Endothelial cell of umbilical vein (primary cell): Measurements from ENCODE around the gene KDM4B. TPM values are rescaled to one million over a fixed set of nuclear protein-coding genes. Genes with fewer than 3 reads are reported as not detected.

Experiments used
- BruUV-seq: library from RNA; stranded (reverse); fragments of 400-500 nt; replicated peaks from 2 replicates; lab custom pipeline; 2021; lab: Mats Ljungman, UMichigan
- CTCF ChIA-PET: fragments of 300-600, 350-600 bp; sonication (Branson Sonifier 250); formaldehyde crosslinking; loops from one replicate; lab custom pipeline; 2021; ENCODE audit warnings: antibody characterized with exemption, inconsistent platforms; lab: Charles Lee
- POLR2A ChIA-PET: fragments of 300-600, 350-600 bp; sonication (Branson Sonifier 250); formaldehyde crosslinking; loops from one replicate; lab custom pipeline; 2021; ENCODE audit warnings: antibody characterized with exemption, inconsistent platforms; lab: Charles Lee
- DNase-seq: peaks from one replicate; pipeline ENCODE4 v3.0.0-alpha.2; 2011; ENCODE audit warnings: low read depth, low spot score
- FAIRE-seq: peaks from 2 replicates; lab custom pipeline; 2011; peaks lifted over from hg19 to GRCh38; lab: Jason Lieb, UNC
- H2AFZ ChIP-seq: 2 replicates; pipeline ENCODE4 v1.6.0; 2012; ENCODE audit warnings: low read depth, low read length, control low read depth, inconsistent platforms
- H3K27ac ChIP-seq: 2 replicates; pipeline ENCODE4 v1.5.1; 2011; ENCODE audit warnings: low read depth, mild to moderate bottlenecking, control low read depth, low read length, moderate library complexity; ENCODE audit not compliant: insufficient read depth
- H3K27me3 ChIP-seq, 2 experiments: 2 replicates each; pipeline versions ENCODE4 v1.6.0 to v1.6.1; 2011; ENCODE audit warnings: low read length in 2 of 2, mixed read lengths in 1 of 2; ENCODE audit not compliant: control insufficient read depth in 2 of 2, insufficient read depth in 2 of 2
- H3K36me3 ChIP-seq, 2 experiments: 2 replicates in 1 of 2; 3 replicates in 1 of 2; pipeline ENCODE4 v1.5.1; 2011; ENCODE audit warnings: low read length in 2 of 2, mild to moderate bottlenecking in 1 of 2, moderate library complexity in 1 of 2; ENCODE audit not compliant: control insufficient read depth in 2 of 2, insufficient read depth in 2 of 2; ENCODE audit errors: extremely low read depth in 1 of 2
- H3K4me1 ChIP-seq: 3 replicates; pipeline ENCODE4 v1.5.1; 2011; ENCODE audit warnings: mild to moderate bottlenecking, low read length; ENCODE audit not compliant: control insufficient read depth, insufficient read depth; ENCODE audit errors: extremely low read depth
- H3K4me2 ChIP-seq: 2 replicates; pipeline ENCODE4 v1.6.1; 2011; ENCODE audit warnings: low read length, control low read depth, mixed read lengths; ENCODE audit not compliant: insufficient read depth
- H3K4me3 ChIP-seq, 3 experiments: fragments of 200-600 bp in 1 of 3; sonication (generic), shearing (Covaris generic) in 1 of 3; replicated peaks in 1 of 3; 2 replicates each; pipeline ENCODE4 v1.5.1; 2011 to 2016; ENCODE audit warnings: control low read depth in 3 of 3, low read length in 3 of 3, mild to moderate bottlenecking in 2 of 3, inconsistent platforms in 1 of 3, low read depth in 1 of 3, moderate library complexity in 1 of 3; ENCODE audit not compliant: insufficient read depth in 1 of 3
- H3K79me2 ChIP-seq: 2 replicates; pipeline ENCODE4 v1.6.0; 2012; ENCODE audit warnings: low read length, inconsistent platforms; ENCODE audit not compliant: control insufficient read depth, insufficient read depth
- H3K9ac ChIP-seq: replicated peaks from 2 replicates; pipeline ENCODE3; 2011; ENCODE audit warnings: low read length, control low read depth; ENCODE audit not compliant: insufficient read depth; ENCODE audit errors: extremely low read depth
- H3K9me1 ChIP-seq: replicated peaks from 3 replicates; pipeline ENCODE4 v1.6.0; 2011; ENCODE audit warnings: mild to moderate bottlenecking, low read length; ENCODE audit not compliant: control insufficient read depth, insufficient read depth; ENCODE audit errors: extremely low read depth
- H3K9me3 ChIP-seq: replicated peaks from 2 replicates; pipeline ENCODE4 v1.5.1; 2012; ENCODE audit warnings: low read length, inconsistent platforms; ENCODE audit not compliant: control insufficient read depth, insufficient read depth
- H4K20me1 ChIP-seq: replicated peaks from 2 replicates; pipeline ENCODE3; 2011; ENCODE audit warnings: mild to moderate bottlenecking, low read length; ENCODE audit not compliant: control insufficient read depth, insufficient read depth; ENCODE audit errors: extremely low read depth
- FOS ChIP-seq: IDR thresholded peaks from 2 replicates; pipeline ENCODE4 v1.6.1; 2011; ENCODE audit warnings: mild to moderate bottlenecking, low read length, moderate library complexity, borderline replicate concordance; ENCODE audit not compliant: insufficient read depth
- GATA2 ChIP-seq: IDR thresholded peaks from 2 replicates; pipeline ENCODE4 v1.7.0; 2011; ENCODE audit warnings: low read depth, mild to moderate bottlenecking, moderate library complexity, mixed read lengths, low read length; ENCODE audit not compliant: insufficient read length, insufficient read depth
- JUN ChIP-seq: IDR thresholded peaks from 2 replicates; pipeline ENCODE4 v1.6.1; 2011; ENCODE audit warnings: borderline replicate concordance, low read depth; ENCODE audit not compliant: insufficient read length, insufficient read depth
- POLR2A ChIP-seq: IDR thresholded peaks from 2 replicates; pipeline ENCODE4 v1.6.1; 2012; ENCODE audit warnings: low read depth, mild to moderate bottlenecking, control low read depth, low read length
- dilution Hi-C: fragments of 300-500 bp; cut with MboI; formaldehyde crosslinking; loops from one replicate; pipeline ENCODE4 v1.15.0; 2019; ENCODE audit warnings: low sequenced_read_pairs; ENCODE audit not compliant: extremely low pct_ligation_motif_present
- intact Hi-C: fragments of 100-400 bp; cut with micrococcal nuclease; formaldehyde crosslinking; loops from one replicate; pipeline ENCODE4 v1.10.0; 2022
- polyA plus RNA-seq, 4 experiments: library from polyadenylated mRNA; depleted of rRNA in 3 of 4; stranded (reverse) in 3 of 4; unstranded in 1 of 4; fragments of >200 nt; gene quantifications; 2 replicates each; pipeline versions ENCODE4 v1.2.1 to v1.2.3, GENCODE V29; 2011 to 2012; ENCODE audit warnings: missing spikeins in 1 of 4
- total RNA-seq: library from RNA; stranded (reverse); gene quantifications from 2 replicates; pipeline ENCODE4 v1.2.3, GENCODE V29; 2021
- TF ChIP-seq, protein P1 (sequence below), 2 donors: IDR thresholded peaks; 1 replicate in 1 of 2; 2 replicates in 1 of 2; pipeline ENCODE4 v1.5.1; 2011; ENCODE audit warnings: low read length in 2 of 2, mild to moderate bottlenecking in 2 of 2, moderate library complexity in 2 of 2, control low read depth in 1 of 2, inconsistent platforms in 1 of 2, low read depth in 1 of 2; ENCODE audit not compliant: insufficient read depth in 1 of 2; ENCODE audit errors: extremely low read depth in 1 of 2

The KDM4B gene
- total and polyA plus RNA-seq, 2 donors (not counting 3 experiments of a cell fraction or from before 2014, with no cell fraction given): 12.4 to 37.2 TPM

DNA sequence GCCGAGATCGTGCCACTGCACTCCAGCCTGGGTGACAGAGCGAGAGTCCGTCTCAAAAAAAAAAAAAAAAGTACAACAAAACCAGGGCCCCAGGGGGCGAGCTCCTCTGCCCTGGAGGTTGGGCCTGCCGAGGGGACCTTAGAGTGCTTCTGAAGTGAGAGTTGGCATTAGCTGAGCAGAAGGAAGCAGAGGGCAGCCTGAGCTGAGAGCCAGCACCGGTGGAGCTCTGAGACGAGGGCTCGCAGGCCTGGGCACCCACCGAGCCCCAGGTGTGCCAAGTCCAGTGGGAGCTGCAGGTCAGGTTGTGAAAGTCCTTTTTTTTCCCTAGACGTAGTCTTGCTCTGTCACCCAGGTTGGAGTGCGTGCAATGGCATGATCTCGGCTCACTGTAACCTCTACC, 46.0 kb downstream of the KDM4B start:
- Histone ChIP-seq H4K20me1 (no peaks in the 10 kb centered on the region), H3K27ac (no peak overlapping the region), H3K9me1 (no peaks in the 10 kb centered on the region), H3K9ac (no peak overlapping the region), H3K4me1 (no peaks in the 10 kb centered on the region), H2AFZ (no peak overlapping the region), H3K4me3 (no peak overlapping the region), H3K79me2 (peaks cover 34% of the 10 kb centered on the region), H3K4me2 (no peak overlapping the region), H3K27me3 (no peaks in the 10 kb centered on the region), H3K36me3 (peaks cover 0 to 9% of the 10 kb centered on the region in 2 experiments), H3K9me3 (no peaks in the 10 kb centered on the region)
- FAIRE-seq (no peak), DNase-seq (no peak)
- ChIA-PET CTCF (interaction anchor here (1.3 to 2.9 kb wide), 2 partner anchors 13 to 18 kb away, joined by 3 to 12 read pairs; no protein-coding TSS in a partner anchor), POLR2A (no interaction called here)
- intact Hi-C loops: no loop called here
- dilution Hi-C loops: no loop called here
- TF ChIP-seq JUN (no peak), GATA2 (no peak), POLR2A (no peak), FOS (no peak)
- no TSS peak for BruUV-seq

DNA sequence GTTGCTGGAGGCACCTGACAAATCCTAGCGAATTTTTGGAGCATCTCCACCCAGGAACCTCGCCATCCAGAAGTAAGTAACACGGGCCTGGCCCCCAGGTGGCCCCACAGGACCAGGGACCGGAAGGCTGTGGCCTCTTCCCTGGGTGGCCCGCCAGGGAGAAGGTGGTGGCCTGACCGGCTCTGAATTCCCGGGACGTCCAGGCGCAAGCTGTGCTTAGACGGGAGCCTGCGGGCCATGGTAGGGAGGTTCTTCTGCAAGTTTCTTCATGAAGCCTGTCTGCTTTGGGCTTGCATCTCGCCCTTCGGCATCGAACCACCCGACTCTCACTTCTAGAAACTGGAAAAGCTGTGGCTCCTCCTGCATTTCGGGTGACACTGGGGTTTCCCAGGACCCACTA, 47.4 kb downstream of the KDM4B start:
- Histone ChIP-seq H3K79me2 (peaks cover 26% of the 10 kb centered on the region), H3K27me3 (no peaks in the 10 kb centered on the region), H3K9ac (no peak overlapping the region), H3K4me3 (no peak overlapping the region), H3K4me2 (no peak overlapping the region), H4K20me1 (no peaks in the 10 kb centered on the region), H3K4me1 (no peaks in the 10 kb centered on the region), H3K9me1 (no peaks in the 10 kb centered on the region), H3K9me3 (no peaks in the 10 kb centered on the region), H3K36me3 (peaks cover 0 to 10% of the 10 kb centered on the region in 2 experiments), H2AFZ (no peak overlapping the region), H3K27ac (no peak overlapping the region)
- ChIA-PET POLR2A (no interaction called here), CTCF (interaction anchor here (1.0 to 2.9 kb wide), 3 partner anchors 14 to 15 kb away, joined by 3 to 12 read pairs (median 4); no protein-coding TSS in a partner anchor)
- DNase-seq: no peak
- FAIRE-seq: no peak
- dilution Hi-C loops: no loop called here
- intact Hi-C loops: no loop called here
- BruUV-seq: no TSS peak
- TF ChIP-seq, protein P1, sequence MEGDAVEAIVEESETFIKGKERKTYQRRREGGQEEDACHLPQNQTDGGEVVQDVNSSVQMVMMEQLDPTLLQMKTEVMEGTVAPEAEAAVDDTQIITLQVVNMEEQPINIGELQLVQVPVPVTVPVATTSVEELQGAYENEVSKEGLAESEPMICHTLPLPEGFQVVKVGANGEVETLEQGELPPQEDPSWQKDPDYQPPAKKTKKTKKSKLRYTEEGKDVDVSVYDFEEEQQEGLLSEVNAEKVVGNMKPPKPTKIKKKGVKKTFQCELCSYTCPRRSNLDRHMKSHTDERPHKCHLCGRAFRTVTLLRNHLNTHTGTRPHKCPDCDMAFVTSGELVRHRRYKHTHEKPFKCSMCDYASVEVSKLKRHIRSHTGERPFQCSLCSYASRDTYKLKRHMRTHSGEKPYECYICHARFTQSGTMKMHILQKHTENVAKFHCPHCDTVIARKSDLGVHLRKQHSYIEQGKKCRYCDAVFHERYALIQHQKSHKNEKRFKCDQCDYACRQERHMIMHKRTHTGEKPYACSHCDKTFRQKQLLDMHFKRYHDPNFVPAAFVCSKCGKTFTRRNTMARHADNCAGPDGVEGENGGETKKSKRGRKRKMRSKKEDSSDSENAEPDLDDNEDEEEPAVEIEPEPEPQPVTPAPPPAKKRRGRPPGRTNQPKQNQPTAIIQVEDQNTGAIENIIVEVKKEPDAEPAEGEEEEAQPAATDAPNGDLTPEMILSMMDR (IDR thresholded peaks at IDR 0.05; ENCODE audit: extremely low read depth in 1 of 2, insufficient read depth in 1 of 2, low read depth in 1 of 2, low read length in 2 of 2): no peak
